Neural cell (in vitro differentiated cells): ENCODE measurements around the gene NKD1. TPM values are rescaled to one million over a fixed set of nuclear protein-coding genes. Genes with fewer than 3 reads are reported as not detected.

Experiments
- H2AFZ ChIP-seq: fragments of 200-600, 300-800 bp; sonication (generic), shearing (Covaris generic); 2 replicates; pipeline ENCODE4 v1.6.0; 2014; ENCODE audit warnings: low read depth, mild to moderate bottlenecking, antibody characterized with exemption, low read length, moderate library complexity
- H3F3A ChIP-seq: fragments of 200-600 bp; shearing (Covaris generic); 2 replicates; pipeline ENCODE4 v1.6.1; 2016; ENCODE audit warnings: mild to moderate bottlenecking, moderate library complexity, mixed read lengths, antibody characterized with exemption, low read length; ENCODE audit not compliant: insufficient read depth, poor library complexity, severe bottlenecking
- H3K27ac ChIP-seq: fragments of 200-600, 300-800 bp; sonication (generic), shearing (Covaris generic); 2 replicates; pipeline ENCODE4 v1.5.1; 2014; ENCODE audit warnings: mild to moderate bottlenecking, low read length, moderate library complexity
- H3K27me3 ChIP-seq: fragments of 300-800, 200-600 bp; sonication (generic), shearing (Covaris generic); 2 replicates; pipeline ENCODE4 v1.6.0; 2014; ENCODE audit warnings: mild to moderate bottlenecking, low read depth, low read length, moderate library complexity; ENCODE audit not compliant: insufficient read depth
- H3K36me3 ChIP-seq: fragments of 300-800, 200-600 bp; sonication (generic), shearing (Covaris generic); 2 replicates; pipeline ENCODE4 v1.5.1; 2014; ENCODE audit warnings: mild to moderate bottlenecking, antibody characterized with exemption, low read length, moderate library complexity; ENCODE audit not compliant: insufficient read depth
- H3K4me2 ChIP-seq: fragments of 300-800, 200-600 bp; sonication (generic), shearing (Covaris generic); 2 replicates; pipeline ENCODE4 v1.6.0; 2014; ENCODE audit warnings: mild to moderate bottlenecking, low read length
- H3K4me3 ChIP-seq: fragments of 300-800, 200-600 bp; sonication (generic), shearing (Covaris generic); 2 replicates; pipeline ENCODE4 v1.5.1; 2014; ENCODE audit warnings: mild to moderate bottlenecking, low read length, moderate library complexity
- H3K79me2 ChIP-seq: fragments of 200-600 bp; shearing (Covaris generic); replicated peaks from 2 replicates; pipeline ENCODE4 v1.6.0; 2014; ENCODE audit warnings: mild to moderate bottlenecking, low read length, moderate library complexity; ENCODE audit not compliant: insufficient read depth
- H3K9ac ChIP-seq: fragments of 300-800, 200-600 bp; sonication (generic), shearing (Covaris generic); 2 replicates; pipeline ENCODE4 v1.6.1; 2016; ENCODE audit warnings: mild to moderate bottlenecking, low read length, mixed read lengths
- H3K9me2 ChIP-seq: fragments of 200-600 bp; shearing (Covaris generic); 2 replicates; pipeline ENCODE4 v1.6.1; 2016; ENCODE audit warnings: mild to moderate bottlenecking, low read length, mixed read lengths; ENCODE audit not compliant: insufficient read depth
- H3K9me3 ChIP-seq: fragments of 200-600, 300-800 bp; sonication (generic), shearing (Covaris generic); 2 replicates; pipeline ENCODE4 v1.6.1; 2016; ENCODE audit warnings: mild to moderate bottlenecking, mixed run types, low read length, moderate library complexity, mixed read lengths
- H4K20me1 ChIP-seq: fragments of 200-600 bp; shearing (Covaris generic); 2 replicates; pipeline ENCODE4 v1.6.1; 2016; ENCODE audit warnings: mild to moderate bottlenecking, mixed run types; ENCODE audit not compliant: insufficient read depth
- EP300 ChIP-seq: fragments of 450-650 bp; conservative IDR thresholded peaks from 2 replicates; pipeline ENCODE4 v1.6.1; 2014; ENCODE audit warnings: antibody characterized with exemption, mild to moderate bottlenecking, moderate library complexity; ENCODE audit not compliant: poor library complexity, severe bottlenecking
- EZH2 ChIP-seq: fragments of 200-600, 300-800 bp; shearing (Covaris generic), sonication (generic); IDR thresholded peaks from 2 replicates; pipeline ENCODE4 v1.6.1; 2014; ENCODE audit warnings: antibody characterized with exemption, low read length, borderline replicate concordance, mild to moderate bottlenecking; ENCODE audit not compliant: insufficient read depth, poor library complexity, severe bottlenecking
- MXI1 ChIP-seq: fragments of 450-650 bp; conservative IDR thresholded peaks from 2 replicates; pipeline ENCODE4 v1.6.1; 2014; ENCODE audit warnings: antibody characterized with exemption, mild to moderate bottlenecking; ENCODE audit not compliant: poor library complexity, severe bottlenecking
- POLR2AphosphoS5 ChIP-seq: IDR thresholded peaks from 2 replicates; pipeline ENCODE4 v1.6.1; 2012
- RAD21 ChIP-seq: fragments of 450-650 bp; conservative IDR thresholded peaks from 2 replicates; pipeline ENCODE4 v1.6.1; 2014; ENCODE audit warnings: antibody characterized with exemption, mild to moderate bottlenecking, moderate library complexity
- SMC3 ChIP-seq: fragments of 450-650 bp; conservative IDR thresholded peaks from 2 replicates; pipeline ENCODE4 v1.6.1; 2014; ENCODE audit warnings: antibody characterized with exemption, mild to moderate bottlenecking, moderate library complexity; ENCODE audit not compliant: poor library complexity
- TAF1 ChIP-seq: IDR thresholded peaks from 2 replicates; pipeline ENCODE4 v1.6.1; 2012; ENCODE audit warnings: low read depth
- polyA plus RNA-seq: library from polyadenylated mRNA; depleted of rRNA; stranded (reverse); fragments of >200 nt; gene quantifications from 2 replicates; pipeline ENCODE4 v1.2.3, GENCODE V29; 2014
- TF ChIP-seq, protein P1 (sequence below): fragments of 450-650 bp; IDR thresholded peaks from 2 replicates; pipeline ENCODE4 v1.5.1; 2014; ENCODE audit warnings: antibody characterized with exemption, mild to moderate bottlenecking, moderate library complexity; ENCODE audit not compliant: poor library complexity, severe bottlenecking
- TF ChIP-seq, protein P2 (sequence below): IDR thresholded peaks from 2 replicates; pipeline ENCODE4 v1.6.1; 2012; ENCODE audit warnings: borderline replicate concordance

The NKD1 gene
- polyA plus RNA-seq, 1 donor from 2014 or later, result 1.1 TPM

DNA sequence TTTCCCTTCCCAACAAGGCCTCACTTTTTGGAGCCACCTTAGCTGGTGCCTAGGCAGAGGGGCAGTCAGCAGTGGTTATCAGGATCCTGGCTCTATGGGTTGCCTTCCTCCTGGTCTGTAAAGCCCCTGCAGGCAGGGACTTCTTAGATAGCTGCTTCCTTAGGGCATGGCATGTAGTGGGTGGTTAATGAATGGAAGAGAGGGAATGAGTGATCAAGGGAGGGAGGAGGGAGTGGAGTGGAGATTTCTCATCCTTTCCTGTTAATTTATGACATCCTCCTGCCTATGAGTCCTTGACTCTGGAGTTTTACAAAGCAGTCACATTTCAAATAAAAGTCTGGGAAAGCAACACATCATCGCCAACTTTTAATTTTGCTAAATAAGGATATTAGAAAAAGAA, 92.2 kb downstream of the NKD1 start:
- Histone ChIP-seq H3K27ac (no peak overlapping the region), H3K27me3 (no peaks in the 10 kb centered on the region), H3K79me2 (no peaks in the 10 kb centered on the region), H3K9ac (no peak overlapping the region), H3K4me2 (no peak overlapping the region), H3K4me3 (no peak overlapping the region), H4K20me1 (no peaks in the 10 kb centered on the region), H3F3A (no peaks in the 10 kb centered on the region), H3K9me3 (no peaks in the 10 kb centered on the region), H3K9me2 (no peaks in the 10 kb centered on the region), H2AFZ (no peak overlapping the region), H3K36me3 (no peaks in the 10 kb centered on the region)
- TF ChIP-seq, protein P1, sequence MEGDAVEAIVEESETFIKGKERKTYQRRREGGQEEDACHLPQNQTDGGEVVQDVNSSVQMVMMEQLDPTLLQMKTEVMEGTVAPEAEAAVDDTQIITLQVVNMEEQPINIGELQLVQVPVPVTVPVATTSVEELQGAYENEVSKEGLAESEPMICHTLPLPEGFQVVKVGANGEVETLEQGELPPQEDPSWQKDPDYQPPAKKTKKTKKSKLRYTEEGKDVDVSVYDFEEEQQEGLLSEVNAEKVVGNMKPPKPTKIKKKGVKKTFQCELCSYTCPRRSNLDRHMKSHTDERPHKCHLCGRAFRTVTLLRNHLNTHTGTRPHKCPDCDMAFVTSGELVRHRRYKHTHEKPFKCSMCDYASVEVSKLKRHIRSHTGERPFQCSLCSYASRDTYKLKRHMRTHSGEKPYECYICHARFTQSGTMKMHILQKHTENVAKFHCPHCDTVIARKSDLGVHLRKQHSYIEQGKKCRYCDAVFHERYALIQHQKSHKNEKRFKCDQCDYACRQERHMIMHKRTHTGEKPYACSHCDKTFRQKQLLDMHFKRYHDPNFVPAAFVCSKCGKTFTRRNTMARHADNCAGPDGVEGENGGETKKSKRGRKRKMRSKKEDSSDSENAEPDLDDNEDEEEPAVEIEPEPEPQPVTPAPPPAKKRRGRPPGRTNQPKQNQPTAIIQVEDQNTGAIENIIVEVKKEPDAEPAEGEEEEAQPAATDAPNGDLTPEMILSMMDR, result no peak
- TF ChIP-seq, protein P2, sequence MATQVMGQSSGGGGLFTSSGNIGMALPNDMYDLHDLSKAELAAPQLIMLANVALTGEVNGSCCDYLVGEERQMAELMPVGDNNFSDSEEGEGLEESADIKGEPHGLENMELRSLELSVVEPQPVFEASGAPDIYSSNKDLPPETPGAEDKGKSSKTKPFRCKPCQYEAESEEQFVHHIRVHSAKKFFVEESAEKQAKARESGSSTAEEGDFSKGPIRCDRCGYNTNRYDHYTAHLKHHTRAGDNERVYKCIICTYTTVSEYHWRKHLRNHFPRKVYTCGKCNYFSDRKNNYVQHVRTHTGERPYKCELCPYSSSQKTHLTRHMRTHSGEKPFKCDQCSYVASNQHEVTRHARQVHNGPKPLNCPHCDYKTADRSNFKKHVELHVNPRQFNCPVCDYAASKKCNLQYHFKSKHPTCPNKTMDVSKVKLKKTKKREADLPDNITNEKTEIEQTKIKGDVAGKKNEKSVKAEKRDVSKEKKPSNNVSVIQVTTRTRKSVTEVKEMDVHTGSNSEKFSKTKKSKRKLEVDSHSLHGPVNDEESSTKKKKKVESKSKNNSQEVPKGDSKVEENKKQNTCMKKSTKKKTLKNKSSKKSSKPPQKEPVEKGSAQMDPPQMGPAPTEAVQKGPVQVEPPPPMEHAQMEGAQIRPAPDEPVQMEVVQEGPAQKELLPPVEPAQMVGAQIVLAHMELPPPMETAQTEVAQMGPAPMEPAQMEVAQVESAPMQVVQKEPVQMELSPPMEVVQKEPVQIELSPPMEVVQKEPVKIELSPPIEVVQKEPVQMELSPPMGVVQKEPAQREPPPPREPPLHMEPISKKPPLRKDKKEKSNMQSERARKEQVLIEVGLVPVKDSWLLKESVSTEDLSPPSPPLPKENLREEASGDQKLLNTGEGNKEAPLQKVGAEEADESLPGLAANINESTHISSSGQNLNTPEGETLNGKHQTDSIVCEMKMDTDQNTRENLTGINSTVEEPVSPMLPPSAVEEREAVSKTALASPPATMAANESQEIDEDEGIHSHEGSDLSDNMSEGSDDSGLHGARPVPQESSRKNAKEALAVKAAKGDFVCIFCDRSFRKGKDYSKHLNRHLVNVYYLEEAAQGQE, result no peak
- no peak for TF ChIP-seq RAD21
- no peak for TF ChIP-seq POLR2AphosphoS5
- no peak for TF ChIP-seq TAF1

DNA sequence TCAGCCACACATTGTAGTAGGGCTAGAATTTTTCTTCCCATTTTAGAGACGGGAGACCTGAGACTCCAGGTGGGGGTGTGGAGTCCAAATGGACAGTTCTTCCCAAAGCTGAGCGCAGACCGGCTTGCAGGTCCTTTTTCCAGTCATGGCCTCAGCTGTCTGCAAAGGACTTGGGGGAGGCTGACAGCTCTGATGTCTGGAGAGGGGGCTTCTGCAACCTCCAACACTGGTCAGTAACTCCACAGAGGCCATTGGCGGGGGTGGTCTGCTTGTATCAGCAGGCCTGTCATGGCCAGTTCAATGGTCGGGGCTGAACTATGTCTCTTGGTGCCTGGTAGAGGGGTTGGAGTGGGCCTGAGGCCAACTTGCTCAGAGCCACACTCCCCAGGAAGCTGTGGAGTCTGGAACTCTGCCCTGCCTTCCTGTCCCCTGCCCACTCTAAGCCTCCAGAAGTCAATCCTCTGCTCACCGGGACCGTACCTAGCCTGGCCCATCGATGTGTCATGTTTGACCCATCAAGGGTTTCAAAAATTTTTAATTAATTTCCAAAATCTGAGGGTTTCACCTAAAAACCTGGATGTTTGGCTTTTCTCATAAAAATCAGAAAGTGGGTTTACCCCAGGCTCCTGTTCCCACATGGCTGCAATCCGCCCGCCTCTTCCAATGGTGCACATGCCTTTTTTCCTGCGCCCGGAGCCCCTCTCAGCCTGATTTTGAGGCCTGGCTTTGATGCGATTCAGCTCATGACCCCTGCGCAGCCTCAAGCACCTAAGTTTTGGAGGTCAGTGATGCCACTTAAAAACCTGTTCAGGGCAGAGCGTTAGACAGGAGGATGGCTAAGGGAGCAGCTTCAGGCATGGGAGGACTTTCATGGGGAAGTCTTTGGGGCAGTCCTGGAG, 93.0 kb downstream of the NKD1 start:
- no peaks in the 10 kb centered on the region for H3K9me3 ChIP-seq
- no peak overlapping the region for H3K9ac ChIP-seq
- no peak for TF ChIP-seq MXI1
- TF ChIP-seq, protein P2, result no peak
- TF ChIP-seq EZH2, result no peak
- TF ChIP-seq EP300, result no peak
- no peak for TF ChIP-seq SMC3
- no peak for TF ChIP-seq RAD21
- TF ChIP-seq POLR2AphosphoS5, result no peak
- TF ChIP-seq TAF1, result no peak
- TF ChIP-seq, protein P1, result no peak
- no peak overlapping the region for H3K27ac ChIP-seq
- H3K36me3 ChIP-seq, result no peaks in the 10 kb centered on the region
- no peaks in the 10 kb centered on the region for H3K27me3 ChIP-seq
- no peaks in the 10 kb centered on the region for H3K9me2 ChIP-seq
- H3K4me2 ChIP-seq, result no peak overlapping the region
- no peaks in the 10 kb centered on the region for H3K79me2 ChIP-seq
- no peak overlapping the region for H3K4me3 ChIP-seq
- no peak overlapping the region for H2AFZ ChIP-seq
- H3F3A ChIP-seq, result no peaks in the 10 kb centered on the region
- H4K20me1 ChIP-seq, result no peaks in the 10 kb centered on the region
